Kasumi-1 (cell line): ENCODE data around the gene PGP.

Experiments
- DNase-seq, 2 experiments: peaks; one replicate each; lab custom pipeline; 2025; lab: John Stamatoyannopoulos, UW

Gene PGP

GRCh38 chr16:2181952-2182351, 32.7 kb downstream of the PGP start:
- DNase-seq: no peak

- DNase-seq: no peak
These were observed 33.4 kb downstream of the PGP start for GRCh38 chr16:2180962-2181923.

- DNase-seq: no peak
These were observed 34.2 kb downstream of the PGP start for GRCh38 chr16:2180461-2180860.

GRCh38 chr16:2179576-2179975, 35.1 kb downstream of the PGP start:
- DNase-seq: no peak

- DNase-seq: no peak
These were observed 35.5 kb downstream of the PGP start for GRCh38 chr16:2179107-2179501.

- DNase-seq: no peak
These were observed 36.1 kb downstream of the PGP start for GRCh38 chr16:2178321-2179106.

GRCh38 chr16:2177561-2177960, 37.1 kb downstream of the PGP start:
- no peak for DNase-seq

GRCh38 chr16:2177101-2177500, 37.5 kb downstream of the PGP start:
- no peak for DNase-seq

- no peak for DNase-seq
These were observed 38.6 kb downstream of the PGP start for GRCh38 chr16:2176047-2176446.

GRCh38 chr16:2175454-2175853, 39.2 kb downstream of the PGP start:
- no peak for DNase-seq

GRCh38 chr16:2174396-2175131, 40.1 kb downstream of the PGP start:
- no peak for DNase-seq

- DNase-seq: no peak
These were observed 40.7 kb downstream of the PGP start for GRCh38 chr16:2173916-2174315.

GRCh38 chr16:2173366-2173765, 41.3 kb downstream of the PGP start:
- DNase-seq: no peak

GRCh38 chr16:2172688-2173335, 41.8 kb downstream of the PGP start:
- DNase-seq: no peak

- DNase-seq: no peak
These were observed 43.0 kb downstream of the PGP start for GRCh38 chr16:2171601-2172178.

- DNase-seq: no peak
These were observed 43.8 kb downstream of the PGP start for GRCh38 chr16:2170587-2171435.

GRCh38 chr16:2170080-2170479, 44.6 kb downstream of the PGP start:
- no peak for DNase-seq

GRCh38 chr16:2167068-2167638, 47.5 kb downstream of the PGP start:
- no peak for DNase-seq

GRCh38 chr16:2166263-2167067, 48.2 kb downstream of the PGP start:
- DNase-seq: no peak
